Gastrocnemius medialis (tissue), 4 donors: ENCODE measurements around the gene PAPOLG.

Experiments
- POLR2A ChIP-seq, 2 donors: fragments of 450-650 bp; IDR thresholded peaks; one replicate each; pipeline ENCODE4 v1.6.1; 2017; ENCODE audit warnings: antibody characterized with exemption in 2 of 2, mild to moderate bottlenecking in 2 of 2, moderate library complexity in 2 of 2
- TF ChIP-seq, protein P1 (sequence below), 5 experiments: fragments of 450-650 bp in 3 of 5; fragments of 200-600 bp in 2 of 5; sonication (generic) in 2 of 5; IDR thresholded peaks in 4 of 5; conservative IDR thresholded peaks in 1 of 5; 1 replicate in 4 of 5; 2 replicates in 1 of 5; pipeline ENCODE4 v1.5.1; 2016 to 2019; ENCODE audit warnings: antibody characterized with exemption in 5 of 5, mild to moderate bottlenecking in 3 of 5, moderate library complexity in 3 of 5

DNA sequence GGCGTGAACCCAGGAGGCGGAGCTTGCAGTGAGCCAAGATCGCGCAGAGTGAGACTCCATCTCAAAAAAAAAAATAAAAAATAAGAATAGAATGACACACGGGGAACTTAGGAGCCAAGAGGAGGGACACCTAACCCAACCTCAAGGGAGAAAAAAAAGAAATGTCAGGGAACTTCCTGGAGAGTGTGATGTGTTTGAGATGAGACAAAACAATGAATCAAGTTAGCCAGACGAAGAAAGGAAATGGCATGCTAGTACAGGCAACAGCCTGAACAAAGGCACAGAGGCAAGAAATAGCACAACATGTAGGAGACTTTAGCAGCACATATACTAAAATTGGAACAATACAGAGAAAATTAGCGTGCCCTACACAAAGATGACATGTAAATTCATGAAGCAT lies 36.7 kb upstream of the PAPOLG start:
- TF ChIP-seq, protein P1, sequence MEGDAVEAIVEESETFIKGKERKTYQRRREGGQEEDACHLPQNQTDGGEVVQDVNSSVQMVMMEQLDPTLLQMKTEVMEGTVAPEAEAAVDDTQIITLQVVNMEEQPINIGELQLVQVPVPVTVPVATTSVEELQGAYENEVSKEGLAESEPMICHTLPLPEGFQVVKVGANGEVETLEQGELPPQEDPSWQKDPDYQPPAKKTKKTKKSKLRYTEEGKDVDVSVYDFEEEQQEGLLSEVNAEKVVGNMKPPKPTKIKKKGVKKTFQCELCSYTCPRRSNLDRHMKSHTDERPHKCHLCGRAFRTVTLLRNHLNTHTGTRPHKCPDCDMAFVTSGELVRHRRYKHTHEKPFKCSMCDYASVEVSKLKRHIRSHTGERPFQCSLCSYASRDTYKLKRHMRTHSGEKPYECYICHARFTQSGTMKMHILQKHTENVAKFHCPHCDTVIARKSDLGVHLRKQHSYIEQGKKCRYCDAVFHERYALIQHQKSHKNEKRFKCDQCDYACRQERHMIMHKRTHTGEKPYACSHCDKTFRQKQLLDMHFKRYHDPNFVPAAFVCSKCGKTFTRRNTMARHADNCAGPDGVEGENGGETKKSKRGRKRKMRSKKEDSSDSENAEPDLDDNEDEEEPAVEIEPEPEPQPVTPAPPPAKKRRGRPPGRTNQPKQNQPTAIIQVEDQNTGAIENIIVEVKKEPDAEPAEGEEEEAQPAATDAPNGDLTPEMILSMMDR (IDR thresholded peaks at IDR 0.05 in 4 of 5, conservative IDR thresholded peaks at IDR 0.05 in 1 of 5), result no peak
- TF ChIP-seq POLR2A (IDR thresholded peaks at IDR 0.05), result no peak
